HG03045 (cell line): ENCODE results near the gene B4GALT3.
A peak's percentile ranks its signal among the peaks of the same experiment; 100 is the strongest.

Source experiments
- ATAC-seq: cut with Tn5 transposase; IDR thresholded peaks from one replicate; pipeline ENCODE4 v1.9.1; 2021; ENCODE audit warnings: mild to moderate bottlenecking, moderate library complexity; ENCODE audit not compliant: unreplicated experiment

Gene B4GALT3

DNA sequence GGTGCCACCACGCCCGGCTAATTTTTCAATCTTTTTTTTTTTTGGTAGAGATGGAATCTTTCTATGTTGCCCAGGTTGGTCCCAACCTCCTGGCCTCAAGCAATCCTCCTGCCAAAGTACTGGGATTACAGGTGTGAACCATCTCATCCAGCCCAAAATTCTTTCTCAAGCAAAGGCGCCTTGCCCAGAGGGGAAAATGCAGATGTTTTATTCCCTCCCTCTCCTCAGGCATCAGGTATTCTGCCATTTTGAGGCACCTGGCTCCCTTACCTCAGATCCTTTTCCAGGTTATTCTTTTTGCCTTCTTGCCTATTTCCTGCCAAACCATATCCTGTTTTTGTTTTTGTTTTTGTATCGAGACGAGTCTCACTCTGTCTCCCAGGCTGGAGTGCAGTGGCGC, 11.1 kb upstream of the B4GALT3 start:
- no peak for ATAC-seq

GRCh38 chr1:161187311-161187710, 10.0 kb upstream of the B4GALT3 start:
- ATAC-seq = no peak

DNA sequence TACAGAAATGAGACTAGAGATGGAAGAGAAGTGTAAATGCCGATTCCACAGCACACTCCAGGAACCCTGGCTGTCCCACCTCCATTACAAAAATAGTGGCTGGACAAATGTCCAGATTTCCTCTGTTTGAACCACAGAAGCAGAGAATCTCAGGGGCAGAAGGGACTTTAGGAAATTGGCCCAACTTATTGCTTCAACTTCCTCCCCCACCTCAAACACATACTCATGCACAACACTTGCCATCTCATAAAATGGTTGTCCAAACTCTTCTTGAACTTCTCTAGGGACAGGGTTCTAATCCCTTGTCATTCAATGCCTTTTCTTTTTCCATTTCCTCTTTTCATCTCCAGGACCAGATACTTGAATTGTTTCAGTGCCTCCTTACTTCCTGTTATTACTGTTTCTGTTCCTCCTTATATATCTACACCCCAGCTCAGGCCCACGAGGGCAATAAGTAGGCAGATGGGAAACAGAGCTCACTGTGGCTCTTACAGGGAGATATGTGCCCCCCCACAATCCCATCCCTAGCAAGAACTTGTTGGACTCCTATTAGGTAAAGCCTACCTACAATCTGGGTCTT, 8.5 kb upstream of the B4GALT3 start:
- ATAC-seq = peak; percentile 16

DNA sequence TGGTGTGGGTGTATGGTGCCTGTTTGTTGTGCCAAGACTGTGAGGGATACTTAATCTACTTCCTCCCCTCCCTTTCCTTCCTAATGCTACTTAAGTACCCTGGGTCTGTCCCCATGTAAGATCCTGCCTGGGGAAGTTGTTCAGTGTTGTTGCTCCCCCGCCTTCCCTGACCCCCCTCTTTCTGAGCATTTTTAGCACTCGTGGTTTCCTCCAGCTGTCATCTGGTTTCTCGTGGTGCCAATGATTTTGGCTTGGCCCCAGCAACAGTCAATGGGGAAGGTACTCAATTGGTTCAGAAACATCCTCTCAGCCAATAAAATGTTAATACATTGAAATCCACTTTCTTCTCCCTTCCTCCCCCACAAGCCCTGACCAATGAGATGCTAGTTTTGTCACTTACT, 8.0 kb upstream of the B4GALT3 start:
- ATAC-seq = peak; percentile 73

DNA sequence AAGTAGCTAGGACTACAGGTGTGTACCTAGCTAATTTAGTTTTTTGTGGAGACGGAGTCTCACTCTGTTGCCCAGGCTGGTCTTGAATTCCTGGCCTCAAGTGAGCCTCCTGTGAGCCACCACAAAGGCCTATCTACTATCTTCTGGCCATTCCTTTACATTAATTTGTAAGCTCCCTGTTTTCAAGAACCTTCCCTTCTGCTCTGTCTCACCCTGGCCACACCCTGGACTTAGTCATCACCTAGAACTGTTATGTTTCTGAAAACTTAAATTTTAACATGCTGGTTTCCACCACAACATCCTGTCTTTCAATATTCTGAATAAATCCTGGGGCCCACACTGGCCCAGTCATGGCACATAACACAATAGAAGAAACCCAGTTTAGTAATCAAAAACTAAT, 4.9 kb upstream of the B4GALT3 start:
- peak; percentile 34 for ATAC-seq

DNA sequence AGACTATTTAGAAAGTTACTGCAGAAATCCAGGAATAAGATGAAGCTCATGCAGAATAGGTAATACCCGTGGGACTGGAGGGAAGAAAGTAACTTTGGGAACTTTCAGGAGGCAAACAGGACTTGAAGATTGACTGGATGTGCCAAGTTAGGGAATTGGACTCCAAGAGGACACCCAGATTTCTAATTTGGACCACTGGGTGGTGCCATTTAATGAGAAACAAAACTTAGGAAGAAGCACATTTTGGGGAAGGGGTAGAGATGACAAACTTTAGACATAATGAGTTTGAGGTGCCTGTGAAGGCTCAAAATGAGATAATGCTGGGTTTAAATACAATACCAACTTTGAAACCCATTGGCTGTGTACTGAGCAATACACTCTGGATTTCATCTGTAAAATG, 3.3 kb upstream of the B4GALT3 start:
- ATAC-seq = no peak

DNA sequence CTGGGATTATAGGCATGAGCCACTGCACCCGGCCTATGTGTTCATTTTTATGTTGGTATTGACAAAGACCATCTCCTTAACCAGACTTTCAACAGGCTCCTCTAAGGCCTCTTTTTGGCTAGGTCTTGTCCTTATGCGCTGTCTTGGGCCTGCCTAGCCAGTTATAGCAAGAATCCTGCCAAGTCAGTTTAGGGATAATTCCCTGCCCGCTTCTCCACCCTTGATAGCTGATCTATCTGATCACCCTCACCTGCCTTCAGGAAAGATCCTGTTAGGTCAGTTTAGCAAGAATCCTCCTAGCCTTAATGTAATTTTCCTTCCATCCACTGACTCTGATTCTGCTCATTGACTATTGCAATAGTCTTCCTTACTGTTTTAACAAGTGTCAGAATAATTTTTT, 2.4 kb upstream of the B4GALT3 start:
- no peak for ATAC-seq

- ATAC-seq = no peak
Observed at GRCh38 chr1:161177936-161178244, 583 bp upstream of the B4GALT3 start.

DNA sequence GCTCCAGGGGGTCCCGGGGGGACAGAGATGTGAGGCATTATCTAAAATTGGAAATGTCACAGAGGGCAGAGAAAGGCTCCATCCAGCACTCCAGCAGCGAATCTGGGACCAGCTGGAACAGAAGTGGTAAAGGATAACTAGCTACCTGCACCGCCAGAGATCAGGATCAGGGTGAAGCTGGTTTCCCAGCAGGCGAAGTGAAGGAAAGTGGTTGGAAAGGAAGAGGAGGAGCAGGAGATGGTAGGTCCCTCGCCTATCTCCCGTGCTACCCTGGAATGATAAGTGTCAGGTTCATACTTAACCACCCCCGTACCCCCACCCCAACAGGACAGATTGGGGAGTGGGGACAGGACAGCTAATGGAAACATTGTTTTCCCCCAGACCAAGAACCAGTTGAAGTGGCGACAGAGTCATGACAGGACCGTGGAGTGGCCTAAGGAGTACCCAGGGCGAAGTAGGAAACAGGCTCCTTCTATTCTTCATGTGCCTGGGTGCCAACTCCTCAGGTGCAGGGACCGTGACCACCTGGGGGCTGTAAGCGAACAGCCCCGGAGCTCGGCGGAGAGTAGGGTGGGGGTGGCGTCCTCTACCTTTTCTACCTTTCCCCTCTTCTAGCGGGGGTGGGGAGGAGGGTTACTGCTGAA, 717 bp downstream of the B4GALT3 start:
- no peak for ATAC-seq

DNA sequence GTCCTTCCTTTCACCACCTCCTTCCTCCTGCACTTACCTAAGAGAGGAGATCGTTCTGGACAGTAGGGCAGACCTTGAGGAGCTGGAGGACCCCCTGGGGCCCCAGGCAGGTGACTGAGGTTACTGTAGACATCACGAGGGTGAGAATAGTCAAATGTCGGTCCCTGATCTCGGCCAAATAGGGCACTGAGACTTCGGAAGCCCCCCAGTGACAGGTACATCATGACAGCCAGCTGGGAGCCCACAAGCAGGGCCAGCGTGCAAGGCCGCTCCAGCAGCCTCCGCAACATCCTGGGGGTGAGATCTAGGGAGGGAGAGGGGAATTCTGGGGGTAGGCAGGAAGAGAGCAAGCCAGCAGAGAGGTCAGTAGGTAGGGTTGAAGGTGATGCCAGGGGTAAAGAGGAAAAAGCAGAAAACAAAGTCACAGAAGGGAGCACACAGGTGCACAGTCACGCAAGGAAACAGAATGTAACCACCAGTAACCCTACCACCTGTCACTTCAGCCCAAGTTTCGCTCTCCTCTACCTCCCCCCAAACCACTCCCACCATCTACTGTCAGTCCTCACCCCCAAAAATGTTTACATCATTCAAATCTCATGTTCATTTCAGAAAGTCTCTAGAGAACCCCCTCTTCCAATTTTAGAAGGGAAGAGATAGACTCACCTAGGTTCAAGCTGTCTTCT, 1.4 kb downstream of the B4GALT3 start:
- no peak for ATAC-seq

GRCh38 chr1:161174911-161175310, 2.4 kb downstream of the B4GALT3 start:
- no peak for ATAC-seq

- ATAC-seq = no peak
Observed at GRCh38 chr1:161173711-161174110, 3.6 kb downstream of the B4GALT3 start.

- no peak for ATAC-seq
Observed at GRCh38 chr1:161172776-161173376, 4.4 kb downstream of the B4GALT3 start.

DNA sequence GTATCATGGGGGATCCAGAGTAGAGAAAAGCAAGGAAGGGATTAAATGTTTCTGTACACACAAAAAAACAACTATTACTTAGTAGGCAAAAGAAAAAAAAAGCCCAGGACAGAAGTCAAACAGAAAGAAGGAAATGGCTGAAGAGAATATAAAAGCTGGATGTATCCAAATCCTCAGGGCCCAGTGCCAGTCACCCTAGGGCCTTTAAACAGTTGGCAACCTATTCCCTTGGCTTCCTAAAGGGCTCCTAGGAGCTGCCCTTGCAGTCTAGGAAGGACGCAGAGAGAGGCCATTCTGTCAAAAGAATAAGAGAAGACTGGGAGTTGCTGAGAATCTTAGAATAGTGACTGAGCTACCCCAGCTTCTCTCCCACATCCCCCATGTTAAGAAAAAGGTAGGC, 5.0 kb downstream of the B4GALT3 start:
- no peak for ATAC-seq

- no peak for ATAC-seq
Observed at GRCh38 chr1:161171696-161172095, 5.6 kb downstream of the B4GALT3 start.

- no peak for ATAC-seq
Observed at GRCh38 chr1:161171191-161171590, 6.1 kb downstream of the B4GALT3 start.

DNA sequence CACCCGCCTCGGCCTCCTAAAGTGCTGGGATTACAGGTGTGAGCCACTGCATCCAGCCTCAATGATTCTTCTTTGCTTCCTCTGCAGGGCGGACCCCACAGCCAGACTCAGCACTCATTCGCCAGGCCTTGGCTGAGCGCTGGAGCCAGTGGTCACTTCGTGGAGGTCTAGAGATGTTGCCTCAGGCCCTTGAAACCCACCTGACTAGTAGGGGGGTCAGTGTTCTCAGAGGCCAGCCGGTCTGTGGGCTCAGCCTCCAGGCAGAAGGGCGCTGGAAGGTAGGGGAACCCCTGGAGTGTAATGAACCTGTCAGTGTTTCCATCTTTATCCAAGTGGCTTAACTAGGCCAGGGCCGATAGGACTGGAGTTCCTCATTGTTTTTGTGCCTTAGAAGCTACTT, 8.4 kb downstream of the B4GALT3 start:
- ATAC-seq = no peak

- ATAC-seq = no peak
Observed at GRCh38 chr1:161166669-161167548, 10.4 kb downstream of the B4GALT3 start.

DNA sequence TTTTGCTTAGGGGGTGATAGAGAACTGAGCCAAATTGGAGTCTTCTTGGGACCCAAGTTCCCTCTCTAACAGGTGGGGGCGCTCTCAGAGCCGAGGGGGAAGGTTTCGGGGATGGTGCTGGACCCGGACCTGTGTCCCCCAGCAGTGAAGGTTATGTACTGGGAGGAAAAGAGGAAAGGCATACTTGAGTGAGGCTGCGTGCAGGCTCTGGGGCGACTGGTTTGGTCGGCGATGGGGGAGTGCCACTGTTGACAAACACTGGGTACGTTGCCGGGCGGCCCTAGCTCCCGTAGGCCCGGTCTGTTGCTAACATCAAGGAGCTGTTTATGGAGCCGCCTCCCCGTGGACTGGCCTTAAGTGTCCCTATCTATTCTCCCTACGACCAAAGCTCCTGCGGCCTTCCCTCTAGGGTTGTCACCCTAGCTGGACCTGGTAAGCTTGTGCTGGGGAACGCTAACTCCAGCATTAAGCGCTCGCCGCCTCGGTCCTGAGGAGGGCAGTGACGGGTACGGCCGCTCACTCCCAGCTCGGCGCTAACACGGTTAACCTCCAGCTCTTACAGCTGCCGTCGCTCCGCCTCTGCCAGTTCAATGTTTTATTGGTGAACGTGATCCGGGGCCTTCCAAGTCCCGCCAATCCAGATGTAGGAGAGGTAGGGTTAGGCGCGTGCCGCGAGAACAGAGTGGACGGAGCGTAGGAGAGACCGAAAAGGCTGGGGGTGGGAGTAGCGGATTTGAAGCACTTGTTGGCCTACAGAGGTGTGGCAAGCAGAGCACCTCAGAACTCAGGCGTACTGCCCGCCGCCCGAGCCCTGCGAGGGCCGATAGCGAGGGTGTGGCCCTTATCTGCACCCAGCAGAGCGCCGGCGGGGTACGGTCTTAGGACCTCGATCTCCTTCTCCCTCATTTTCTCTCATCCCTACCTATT, 11.3 kb downstream of the B4GALT3 start, which contains the start of gene PPOX:
Gene PPOX, plus strand, starts transcription at position 685 of the 927 bp plus-strand sequence. CDS start 422 bp downstream, outside the sequence.
- peak; percentile 93 for ATAC-seq
